ENCODE measurements around the gene FAM184A. TPM values are rescaled to one million over a fixed set of nuclear protein-coding genes. Genes with fewer than 3 reads are reported as not detected.
"Not testable (repeated sequence)": the region's sequence is repeated elsewhere in the genome, so short reads cannot be mapped to it uniquely, and the experiment has no call there.

The FAM184A gene
- total and polyA plus RNA-seq, 2 experiments from 2014 or later = 0.25 TPM; not detected in 1

GRCh38 chr6:119119989-119120388 is 41.5 kb upstream of the FAM184A start:
- Histone ChIP-seq H2AFZ (no peak overlapping the region), H3K79me2 (ENCODE audit: insufficient read depth) (no peaks in the 10 kb centered on the region), H3K9me3 (ENCODE audit: low read depth) (no peaks in the 10 kb centered on the region), H3K4me2 (ENCODE audit: unreplicated experiment) (peak overlapping the region; percentile 28), H3K27me3 (replicated peaks; ENCODE audit: insufficient read depth) (no peaks in the 10 kb centered on the region), H3K4me3 (no peak overlapping the region), H3K9me2 (ENCODE audit: insufficient read depth) (no peaks in the 10 kb centered on the region), H3K9ac (no peak overlapping the region), H3F3A (ENCODE audit: insufficient read depth) (0 out of 2 replicates have a peak, but pooled peaks cover 6% of the 10 kb centered on the region), H4K20me1 (ENCODE audit: insufficient read depth) (no peaks in the 10 kb centered on the region), H3K4me1 (ENCODE audit: insufficient read depth) (peaks cover 9% of the 10 kb centered on the region; the same call in 1 of the 2 replicates), H3K36me3 (ENCODE audit: low read depth) (no peaks in the 10 kb centered on the region), H3K27ac (0 out of 2 replicates have a peak overlapping the region, but pooled peaks have one; percentile 1)
- 22 to 29% methylated on average over 4 of the region's 4 CpGs for WGBS, 2 experiments (ENCODE audit: low coverage in 1 of 2, low lambda C conversion rate in 2 of 2, missing lambda C conversion rate in 2 of 2)
- no peak for TF ChIP-seq EZH2phosphoT487 (IDR thresholded peaks at IDR 0.05; ENCODE audit: insufficient read depth, low read depth)
- TF ChIP-seq EZH2 (IDR thresholded peaks at IDR 0.05; ENCODE audit: insufficient read depth, poor library complexity, severe bottlenecking) = no peak
- DNase-seq = peak; percentile 89
- in situ Hi-C loops (cut with MboI) = loop anchor here (10.0 to 25.0 kb wide), 2 partner anchors 155 to 833 kb away; no protein-coding TSS in a partner anchor

- H3K36me3 ChIP-seq (ENCODE audit: low read depth); H2AFZ ChIP-seq; H3K9me2 ChIP-seq (ENCODE audit: insufficient read depth); H3K9me3 ChIP-seq (ENCODE audit: low read depth); DNase-seq; H3K27ac ChIP-seq; H3F3A ChIP-seq (ENCODE audit: insufficient read depth); H3K79me2 ChIP-seq (ENCODE audit: insufficient read depth); H3K4me2 ChIP-seq (ENCODE audit: unreplicated experiment); H3K4me3 ChIP-seq; H3K27me3 ChIP-seq (replicated peaks; ENCODE audit: insufficient read depth); H4K20me1 ChIP-seq (ENCODE audit: insufficient read depth); H3K9ac ChIP-seq; H3K4me1 ChIP-seq (ENCODE audit: insufficient read depth): not testable (repeated sequence)
- in situ Hi-C loops (cut with MboI) = loop anchor here (10.0 to 25.0 kb wide), 2 partner anchors 154 to 832 kb away; no protein-coding TSS in a partner anchor
- 75 to 76% methylated on average over 13 of the region's 13 CpGs for WGBS, 2 experiments (ENCODE audit: low coverage in 1 of 2, low lambda C conversion rate in 2 of 2, missing lambda C conversion rate in 2 of 2)
Measured at GRCh38 chr6:119119062-119119461, 40.6 kb upstream of the FAM184A start.

GRCh38 chr6:119116712-119117281 is 38.3 kb upstream of the FAM184A start:
- Histone ChIP-seq H3K9me2 (ENCODE audit: insufficient read depth) (no peaks in the 10 kb centered on the region), H2AFZ (no peak overlapping the region), H3K4me2 (ENCODE audit: unreplicated experiment) (no peak overlapping the region), H3K27ac (no peak overlapping the region), H3F3A (ENCODE audit: insufficient read depth) (0 out of 2 replicates have a peak, but pooled peaks cover 6% of the 10 kb centered on the region), H3K9ac (no peak overlapping the region), H3K27me3 (replicated peaks; ENCODE audit: insufficient read depth) (no peaks in the 10 kb centered on the region), H3K36me3 (ENCODE audit: low read depth) (no peaks in the 10 kb centered on the region), H3K9me3 (ENCODE audit: low read depth) (no peaks in the 10 kb centered on the region), H3K4me3 (no peak overlapping the region), H4K20me1 (ENCODE audit: insufficient read depth) (no peaks in the 10 kb centered on the region), H3K79me2 (ENCODE audit: insufficient read depth) (no peaks in the 10 kb centered on the region), H3K4me1 (ENCODE audit: insufficient read depth) (peaks cover 9% of the 10 kb centered on the region; the same call in 1 of the 2 replicates)
- 87 to 94% methylated on average over 3 of the region's 3 CpGs for WGBS, 2 experiments (ENCODE audit: low coverage in 1 of 2, low lambda C conversion rate in 2 of 2, missing lambda C conversion rate in 2 of 2)
- peak; percentile 13 for DNase-seq
- no peak for TF ChIP-seq EZH2phosphoT487 (IDR thresholded peaks at IDR 0.05; ENCODE audit: insufficient read depth, low read depth)
- TF ChIP-seq EZH2 (IDR thresholded peaks at IDR 0.05; ENCODE audit: insufficient read depth, poor library complexity, severe bottlenecking) = no peak
- in situ Hi-C loops (cut with MboI) = loop anchor here (10.0 to 25.0 kb wide), 2 partner anchors 152 to 829 kb away; no protein-coding TSS in a partner anchor

GRCh38 chr6:119113961-119114360 is 35.5 kb upstream of the FAM184A start:
- no peaks in the 10 kb centered on the region for H4K20me1 ChIP-seq (ENCODE audit: insufficient read depth)
- H3K36me3 ChIP-seq (ENCODE audit: low read depth) = no peaks in the 10 kb centered on the region
- H3K27ac ChIP-seq = no peak overlapping the region
- in situ Hi-C loops (cut with MboI) = loop anchor here (10.0 to 25.0 kb wide), 2 partner anchors 149 to 827 kb away; no protein-coding TSS in a partner anchor
- DNase-seq = no peak
- no peak overlapping the region for H3K4me3 ChIP-seq
- H3K27me3 ChIP-seq (replicated peaks; ENCODE audit: insufficient read depth) = no peaks in the 10 kb centered on the region
- H3K4me1 ChIP-seq (ENCODE audit: insufficient read depth) = peaks cover 15% of the 10 kb centered on the region
- H3F3A ChIP-seq (ENCODE audit: insufficient read depth) = no peaks in the 10 kb centered on the region
- H3K9me3 ChIP-seq (ENCODE audit: low read depth) = no peaks in the 10 kb centered on the region
- H3K4me2 ChIP-seq (ENCODE audit: unreplicated experiment) = no peak overlapping the region
- no peak for TF ChIP-seq EZH2 (IDR thresholded peaks at IDR 0.05; ENCODE audit: insufficient read depth, poor library complexity, severe bottlenecking)
- no peak for TF ChIP-seq EZH2phosphoT487 (IDR thresholded peaks at IDR 0.05; ENCODE audit: insufficient read depth, low read depth)
- no peaks in the 10 kb centered on the region for H3K9me2 ChIP-seq (ENCODE audit: insufficient read depth)
- H3K9ac ChIP-seq = no peak overlapping the region
- H3K79me2 ChIP-seq (ENCODE audit: insufficient read depth) = no peaks in the 10 kb centered on the region
- H2AFZ ChIP-seq = no peak overlapping the region
- 93 to 100% methylated on average over 1 of the region's 1 CpG for WGBS, 2 experiments (ENCODE audit: low coverage in 1 of 2, low lambda C conversion rate in 2 of 2, missing lambda C conversion rate in 2 of 2)

Measured in GM23248 (cell line).